ENCODE results near the gene TTC7B. TPM values are rescaled to one million over a fixed set of nuclear protein-coding genes. Genes with fewer than 3 reads are reported as not detected.

Gene TTC7B
- total RNA-seq, 2 experiments from 2014 or later, result 5.6 to 7.8 TPM

- POLR2A ChIA-PET, result no interaction called here
- intact Hi-C loops (cut with micrococcal nuclease), result no loop called here
- Mint-ChIP-seq H3K4me3 (no peak overlapping the region), H3K36me3 (ENCODE audit: low read depth) (no peaks in the 10 kb centered on the region), H3K4me1 (ENCODE audit: low read depth) (no peaks in the 10 kb centered on the region), H3K27ac (no peak overlapping the region), H3K27me3 (no peaks in the 10 kb centered on the region), H3K9me3 (no peaks in the 10 kb centered on the region)
- CTCF ChIA-PET, result no interaction called here
- DNase-seq (no peak), ATAC-seq (no peak)
- TF ChIP-seq, protein P1, sequence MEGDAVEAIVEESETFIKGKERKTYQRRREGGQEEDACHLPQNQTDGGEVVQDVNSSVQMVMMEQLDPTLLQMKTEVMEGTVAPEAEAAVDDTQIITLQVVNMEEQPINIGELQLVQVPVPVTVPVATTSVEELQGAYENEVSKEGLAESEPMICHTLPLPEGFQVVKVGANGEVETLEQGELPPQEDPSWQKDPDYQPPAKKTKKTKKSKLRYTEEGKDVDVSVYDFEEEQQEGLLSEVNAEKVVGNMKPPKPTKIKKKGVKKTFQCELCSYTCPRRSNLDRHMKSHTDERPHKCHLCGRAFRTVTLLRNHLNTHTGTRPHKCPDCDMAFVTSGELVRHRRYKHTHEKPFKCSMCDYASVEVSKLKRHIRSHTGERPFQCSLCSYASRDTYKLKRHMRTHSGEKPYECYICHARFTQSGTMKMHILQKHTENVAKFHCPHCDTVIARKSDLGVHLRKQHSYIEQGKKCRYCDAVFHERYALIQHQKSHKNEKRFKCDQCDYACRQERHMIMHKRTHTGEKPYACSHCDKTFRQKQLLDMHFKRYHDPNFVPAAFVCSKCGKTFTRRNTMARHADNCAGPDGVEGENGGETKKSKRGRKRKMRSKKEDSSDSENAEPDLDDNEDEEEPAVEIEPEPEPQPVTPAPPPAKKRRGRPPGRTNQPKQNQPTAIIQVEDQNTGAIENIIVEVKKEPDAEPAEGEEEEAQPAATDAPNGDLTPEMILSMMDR (IDR thresholded peaks at IDR 0.05), result no peak
These were observed 89.1 kb downstream of the TTC7B start for GRCh38 chr14:90727082-90727481.

DNA sequence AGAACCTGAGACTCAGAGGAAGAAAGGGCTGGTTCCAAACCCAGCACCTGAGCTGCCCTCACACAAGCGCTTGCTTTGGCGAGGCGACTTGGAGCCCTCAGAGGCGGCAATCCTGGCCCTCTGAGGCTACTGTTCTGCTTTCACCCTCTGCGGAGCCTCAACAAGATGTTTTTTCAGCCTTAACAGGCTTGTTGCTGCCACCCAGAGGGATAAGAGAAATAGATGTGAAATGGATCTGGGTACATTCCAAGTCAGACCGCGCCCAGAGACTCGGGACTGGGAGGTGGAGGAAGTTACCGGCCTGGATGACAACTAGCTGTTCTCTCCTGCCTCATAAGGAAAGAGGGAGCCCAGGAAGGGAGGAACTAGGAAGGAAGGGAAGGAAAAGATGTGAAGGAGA is 89.6 kb downstream of the TTC7B start:
- no peaks in the 10 kb centered on the region for H3K4me1 Mint-ChIP-seq (ENCODE audit: low read depth)
- DNase-seq (no peak), ATAC-seq (no peak)
- no peaks in the 10 kb centered on the region for H3K9me3 Mint-ChIP-seq
- TF ChIP-seq, protein P1 (IDR thresholded peaks at IDR 0.05), result no peak
- H3K27me3 Mint-ChIP-seq, result no peaks in the 10 kb centered on the region
- no peaks in the 10 kb centered on the region for H3K36me3 Mint-ChIP-seq (ENCODE audit: low read depth)
- ChIA-PET POLR2A (no interaction called here), CTCF (no interaction called here)
- intact Hi-C loops (cut with micrococcal nuclease), result no loop called here
- no peak overlapping the region for H3K27ac Mint-ChIP-seq
- no peak overlapping the region for H3K4me3 Mint-ChIP-seq

DNA sequence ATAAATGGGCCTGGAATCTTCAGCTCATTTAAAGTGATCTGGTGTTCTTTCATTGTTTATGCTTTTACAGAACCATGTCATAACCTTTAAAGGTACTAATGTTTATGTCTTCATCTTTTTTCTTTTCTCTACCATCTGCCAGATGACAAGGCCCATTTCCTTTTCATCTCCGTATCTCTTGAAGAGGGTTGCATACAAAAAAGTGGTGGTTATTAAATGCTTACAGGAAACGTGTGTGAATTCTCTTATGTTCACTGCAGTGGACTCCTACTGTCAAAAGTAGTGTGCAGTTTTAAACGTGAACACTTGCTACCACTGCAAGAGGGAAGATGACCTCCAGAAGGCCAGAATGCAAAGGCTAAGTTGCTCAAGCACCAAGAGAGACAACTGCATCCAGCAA is 91.4 kb downstream of the TTC7B start:
- H3K9me3 Mint-ChIP-seq, result no peaks in the 10 kb centered on the region
- H3K27me3 Mint-ChIP-seq, result no peaks in the 10 kb centered on the region
- no peak overlapping the region for H3K27ac Mint-ChIP-seq
- ChIA-PET POLR2A (no interaction called here), CTCF (no interaction called here)
- TF ChIP-seq, protein P1 (IDR thresholded peaks at IDR 0.05), result no peak
- H3K4me1 Mint-ChIP-seq (ENCODE audit: low read depth), result peaks cover 5% of the 10 kb centered on the region
- ATAC-seq (no peak), DNase-seq (no peak)
- H3K36me3 Mint-ChIP-seq (ENCODE audit: low read depth), result no peaks in the 10 kb centered on the region
- intact Hi-C loops (cut with micrococcal nuclease), result no loop called here
- H3K4me3 Mint-ChIP-seq, result no peak overlapping the region

GRCh38 chr14:90722590-90722989 is 93.6 kb downstream of the TTC7B start:
- intact Hi-C loops (cut with micrococcal nuclease), result no loop called here
- ChIA-PET CTCF (no interaction called here), POLR2A (no interaction called here)
- Mint-ChIP-seq H3K27ac (no peak overlapping the region), H3K36me3 (ENCODE audit: low read depth) (no peaks in the 10 kb centered on the region), H3K4me1 (ENCODE audit: low read depth) (peaks cover 6% of the 10 kb centered on the region), H3K4me3 (no peak overlapping the region), H3K9me3 (no peaks in the 10 kb centered on the region), H3K27me3 (no peaks in the 10 kb centered on the region)
- TF ChIP-seq, protein P1 (IDR thresholded peaks at IDR 0.05), result no peak
- DNase-seq (no peak), ATAC-seq (no peak)

DNA sequence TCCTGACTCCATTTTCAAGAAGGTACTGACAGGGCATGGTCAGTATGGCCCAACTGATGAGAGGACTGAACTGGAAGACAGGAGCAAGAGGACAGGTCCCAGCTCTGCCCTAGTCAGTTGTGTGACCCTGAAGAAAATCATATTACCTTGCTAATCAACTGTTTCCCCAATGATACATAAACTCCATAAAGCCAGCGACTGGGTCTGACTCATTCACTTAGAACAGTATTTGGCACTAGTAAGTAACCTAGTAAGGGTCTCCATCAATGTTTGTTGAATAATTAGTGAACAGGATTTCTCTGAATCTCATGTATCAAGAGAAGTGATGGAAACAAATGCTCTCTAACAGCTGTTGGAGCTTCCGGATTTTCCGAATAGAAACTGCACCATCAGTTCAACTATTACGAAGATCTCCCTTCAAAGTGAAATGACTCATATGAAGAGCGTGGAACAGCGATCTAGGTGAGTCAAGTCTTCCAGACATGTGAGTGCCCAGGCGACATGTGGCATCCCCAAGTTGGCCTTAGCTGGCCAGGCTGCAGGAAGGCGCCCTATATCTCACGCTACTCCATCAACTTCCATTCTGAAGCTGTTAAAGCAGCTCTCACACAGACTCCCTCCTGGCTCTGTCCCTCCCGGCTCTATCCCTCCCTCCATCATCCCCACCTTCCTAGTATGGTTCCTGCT is 94.5 kb downstream of the TTC7B start:
- ATAC-seq, result no peak

More for the DNA sequence above, 94.5 kb downstream of the TTC7B start:
- intact Hi-C loops (cut with micrococcal nuclease), result no loop called here
- Mint-ChIP-seq H3K27me3 (no peaks in the 10 kb centered on the region), H3K4me3 (no peak overlapping the region), H3K36me3 (ENCODE audit: low read depth) (no peaks in the 10 kb centered on the region), H3K27ac (no peak overlapping the region), H3K9me3 (no peaks in the 10 kb centered on the region), H3K4me1 (ENCODE audit: low read depth) (peaks cover 6% of the 10 kb centered on the region)
- ChIA-PET CTCF (interaction anchor here (1.0 to 2.2 kb wide), 3 partner anchors 24 to 415 kb away, joined by 3 to 8 read pairs (median 3); no protein-coding TSS in a partner anchor), POLR2A (no interaction called here)
- TF ChIP-seq, protein P1 (IDR thresholded peaks at IDR 0.05), result no peak
- DNase-seq, result peak; percentile 12

All from activated CD8-positive, alpha-beta T cell treated with anti-CD3 and anti-CD28 coated beads for 36 hours (primary cell).